Measurements from ENCODE around the gene CEBPA.
"Not testable (repeated sequence)": the region's sequence is repeated elsewhere in the genome, so short reads cannot be mapped to it uniquely, and the experiment has no call there.

The CEBPA gene

GRCh38 chr19:33296488-33296971 is 5.8 kb downstream of the CEBPA start:
- no peaks in the 10 kb centered on the region for H3F3A ChIP-seq (ENCODE audit: insufficient read depth)
- TF ChIP-seq EZH2phosphoT487 (conservative IDR thresholded peaks at IDR 0.05; ENCODE audit: low read length): no peak
- no peak for TF ChIP-seq CTCF (IDR thresholded peaks at IDR 0.05; ENCODE audit: insufficient read depth, low read length, poor library complexity, severe bottlenecking)
- H3K9me3 ChIP-seq (ENCODE audit: insufficient read depth, low read length): no peaks in the 10 kb centered on the region
- H4K20me1 ChIP-seq (ENCODE audit: low read depth, low read length): no peaks in the 10 kb centered on the region
- H3K9me2 ChIP-seq (replicated peaks; ENCODE audit: insufficient read depth, low read length): no peaks in the 10 kb centered on the region
- H3K27me3 ChIP-seq (ENCODE audit: low read length): no peaks in the 10 kb centered on the region
- no peaks in the 10 kb centered on the region for H3K36me3 ChIP-seq (ENCODE audit: low read length)
- no peak overlapping the region for H3K9ac ChIP-seq (ENCODE audit: low read length)
- H2AFZ ChIP-seq (ENCODE audit: low read depth, low read length, severe bottlenecking): no peak overlapping the region
- H3K4me2 ChIP-seq (ENCODE audit: low read depth, low read length, poor library complexity, severe bottlenecking): no peak overlapping the region
- H3K79me2 ChIP-seq (ENCODE audit: insufficient read depth, low read length): no peaks in the 10 kb centered on the region
- no peak overlapping the region for H3K4me3 ChIP-seq (ENCODE audit: insufficient read depth, low read length, poor library complexity, severe bottlenecking)
- H3K27ac ChIP-seq (ENCODE audit: low read depth, low read length): no peak overlapping the region

GRCh38 chr19:33295621-33296487 is 6.5 kb downstream of the CEBPA start:
- Histone ChIP-seq H3K27me3 (ENCODE audit: low read length) (no peaks in the 10 kb centered on the region), H4K20me1 (ENCODE audit: low read depth, low read length) (no peaks in the 10 kb centered on the region), H3K79me2 (ENCODE audit: insufficient read depth, low read length) (no peaks in the 10 kb centered on the region), H3K36me3 (ENCODE audit: low read length) (no peaks in the 10 kb centered on the region), H3F3A (ENCODE audit: insufficient read depth) (no peaks in the 10 kb centered on the region), H3K4me2 (ENCODE audit: low read depth, low read length, poor library complexity, severe bottlenecking) (no peak overlapping the region), H3K9ac (ENCODE audit: low read length) (no peak overlapping the region), H2AFZ (ENCODE audit: low read depth, low read length, severe bottlenecking) (no peak overlapping the region), H3K9me2 (replicated peaks; ENCODE audit: insufficient read depth, low read length) (no peaks in the 10 kb centered on the region), H3K27ac (ENCODE audit: low read depth, low read length) (no peak overlapping the region), H3K9me3 (ENCODE audit: insufficient read depth, low read length) (no peaks in the 10 kb centered on the region), H3K4me3 (ENCODE audit: insufficient read depth, low read length, poor library complexity, severe bottlenecking) (no peak overlapping the region)
- TF ChIP-seq CTCF (IDR thresholded peaks at IDR 0.05; ENCODE audit: insufficient read depth, low read length, poor library complexity, severe bottlenecking) (no peak), EZH2phosphoT487 (conservative IDR thresholded peaks at IDR 0.05; ENCODE audit: low read length) (no peak)

- H3K27ac ChIP-seq (ENCODE audit: low read depth, low read length); H3K4me2 ChIP-seq (ENCODE audit: low read depth, low read length, poor library complexity, severe bottlenecking); H3K4me3 ChIP-seq (ENCODE audit: insufficient read depth, low read length, poor library complexity, severe bottlenecking); H3K79me2 ChIP-seq (ENCODE audit: insufficient read depth, low read length); H4K20me1 ChIP-seq (ENCODE audit: low read depth, low read length); H3K36me3 ChIP-seq (ENCODE audit: low read length); H3F3A ChIP-seq (ENCODE audit: insufficient read depth); H3K27me3 ChIP-seq (ENCODE audit: low read length); H3K9me3 ChIP-seq (ENCODE audit: insufficient read depth, low read length); H3K9ac ChIP-seq (ENCODE audit: low read length); H2AFZ ChIP-seq (ENCODE audit: low read depth, low read length, severe bottlenecking); H3K9me2 ChIP-seq (replicated peaks; ENCODE audit: insufficient read depth, low read length): not testable (repeated sequence)
These were observed 7.3 kb downstream of the CEBPA start for GRCh38 chr19:33295046-33295445.

Measured in SU-DHL-6 (cell line).